Lung (tissue), 12 donors: ENCODE data around the gene EPN1. TPM values are rescaled to one million over a fixed set of nuclear protein-coding genes. Genes with fewer than 3 reads are reported as not detected.

Experiments used
- ATAC-seq: fragments of 200-7000 bp; cut with Tn5 transposase; one replicate; pipeline ENCODE4 v1.9.1; 2020; ENCODE audit warnings: moderate number of reproducible peaks; ENCODE audit not compliant: insufficient read depth, low FRiP score
- DNase-seq, 3 donors: peaks; one replicate each; pipeline ENCODE4 v3.0.0-alpha.2; 2013 to 2017
- H3K27ac ChIP-seq, 2 donors: one replicate each; pipeline ENCODE4 v1.5.1; 2013; ENCODE audit warnings: mild to moderate bottlenecking in 2 of 2, moderate library complexity in 2 of 2, control low read depth in 1 of 2, inconsistent platforms in 1 of 2, low read depth in 1 of 2, low read length in 1 of 2
- H3K27me3 ChIP-seq, 3 donors: one replicate each; pipeline ENCODE4 v1.5.1; 2013; ENCODE audit warnings: low read length in 2 of 3; ENCODE audit not compliant: control insufficient read depth in 3 of 3, insufficient read depth in 3 of 3
- H3K36me3 ChIP-seq, 4 donors: one replicate each; pipeline ENCODE4 v1.5.1; 2013; ENCODE audit warnings: low read length in 4 of 4, mild to moderate bottlenecking in 1 of 4, moderate library complexity in 1 of 4; ENCODE audit not compliant: control insufficient read depth in 4 of 4, insufficient read depth in 4 of 4
- H3K4me1 ChIP-seq, 5 donors: one replicate each; pipeline ENCODE4 v1.5.1; 2013; ENCODE audit warnings: low read length in 5 of 5, mild to moderate bottlenecking in 2 of 5, moderate library complexity in 1 of 5; ENCODE audit not compliant: control insufficient read depth in 5 of 5, insufficient read depth in 5 of 5
- H3K4me3 ChIP-seq: one replicate; pipeline ENCODE4 v1.5.1; 2013; ENCODE audit warnings: mild to moderate bottlenecking, control low read depth, moderate library complexity
- H3K9ac ChIP-seq, 2 donors: one replicate each; pipeline ENCODE4 v1.5.1; 2013; ENCODE audit warnings: low read length in 2 of 2, control low read depth in 1 of 2; ENCODE audit not compliant: insufficient read depth in 1 of 2
- H3K9me3 ChIP-seq, 4 donors: one replicate each; pipeline ENCODE4 v1.5.1; 2013; ENCODE audit warnings: low read length in 3 of 4, mild to moderate bottlenecking in 1 of 4, moderate library complexity in 1 of 4; ENCODE audit not compliant: control insufficient read depth in 4 of 4, insufficient read depth in 3 of 4
- WGBS, 2 donors: extraction: QIAGEN DNeasy Blood & Tissue Kit; methylation state at CpG; one replicate each; pipeline ENCODE4 v1.1.7; 2013; 5-methylcytosine and 5-hydroxymethylcytosine counted together
- polyA plus RNA-seq, 2 donors: library from polyadenylated mRNA; stranded (reverse); fragments of 200-250 nt; gene quantifications; one replicate each; pipeline ENCODE4 v1.2.1, GENCODE V29; 2013
- total RNA-seq, 2 donors: library from RNA; depleted of rRNA in 1 of 2; stranded (reverse); fragments of >200 nt in 1 of 2; gene quantifications; one replicate each; pipeline ENCODE4 v1.2.1, GENCODE V29; 2014 to 2021
- TF ChIP-seq, protein P1 (sequence below): IDR thresholded peaks from 2 replicates; pipeline ENCODE4 v1.5.1; 2012; ENCODE audit warnings: mild to moderate bottlenecking; ENCODE audit errors: control extremely low read depth, extremely low read depth
- donor health status: control.
- donor health status: control.
- donor health status: Bipolar disorder and iron deficiency.
- donor health status: healthy.
- donor health status: DM: yes; HTN: yes; CAD: no.

The EPN1 gene
- total and polyA plus RNA-seq, 4 donors = 84.8 to 140 (median 99.5) TPM

DNA sequence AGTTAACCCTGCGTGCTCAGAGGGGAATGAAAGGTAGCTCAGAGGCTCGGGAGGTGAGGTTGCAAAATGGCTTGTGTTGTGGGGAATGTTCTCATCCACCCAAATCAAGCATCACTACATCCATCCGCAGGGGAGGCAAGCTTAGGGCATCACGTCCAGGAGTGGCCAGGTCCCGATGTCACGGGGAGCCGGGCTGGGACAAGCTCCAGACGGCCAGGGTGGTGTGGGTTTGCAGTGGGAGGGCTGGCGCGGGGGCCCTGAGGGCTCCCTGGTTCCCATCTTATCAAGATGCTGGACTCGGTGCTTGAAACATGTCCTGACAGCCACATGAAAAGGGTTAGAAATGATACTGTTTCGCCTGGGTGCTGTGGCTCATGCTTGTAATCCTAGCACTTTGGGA is 25.8 kb downstream of the EPN1 start:
- ATAC-seq (no peak), DNase-seq (no peak)
- no peaks in the 10 kb centered on the region for H3K9me3 ChIP-seq
- no peaks in the 10 kb centered on the region for H3K4me1 ChIP-seq
- no peak overlapping the region for H3K4me3 ChIP-seq
- TF ChIP-seq, protein P1, sequence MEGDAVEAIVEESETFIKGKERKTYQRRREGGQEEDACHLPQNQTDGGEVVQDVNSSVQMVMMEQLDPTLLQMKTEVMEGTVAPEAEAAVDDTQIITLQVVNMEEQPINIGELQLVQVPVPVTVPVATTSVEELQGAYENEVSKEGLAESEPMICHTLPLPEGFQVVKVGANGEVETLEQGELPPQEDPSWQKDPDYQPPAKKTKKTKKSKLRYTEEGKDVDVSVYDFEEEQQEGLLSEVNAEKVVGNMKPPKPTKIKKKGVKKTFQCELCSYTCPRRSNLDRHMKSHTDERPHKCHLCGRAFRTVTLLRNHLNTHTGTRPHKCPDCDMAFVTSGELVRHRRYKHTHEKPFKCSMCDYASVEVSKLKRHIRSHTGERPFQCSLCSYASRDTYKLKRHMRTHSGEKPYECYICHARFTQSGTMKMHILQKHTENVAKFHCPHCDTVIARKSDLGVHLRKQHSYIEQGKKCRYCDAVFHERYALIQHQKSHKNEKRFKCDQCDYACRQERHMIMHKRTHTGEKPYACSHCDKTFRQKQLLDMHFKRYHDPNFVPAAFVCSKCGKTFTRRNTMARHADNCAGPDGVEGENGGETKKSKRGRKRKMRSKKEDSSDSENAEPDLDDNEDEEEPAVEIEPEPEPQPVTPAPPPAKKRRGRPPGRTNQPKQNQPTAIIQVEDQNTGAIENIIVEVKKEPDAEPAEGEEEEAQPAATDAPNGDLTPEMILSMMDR = no peak
- H3K27me3 ChIP-seq = no peaks in the 10 kb centered on the region
- H3K9ac ChIP-seq = no peak overlapping the region
- H3K36me3 ChIP-seq = peaks cover 3 to 37% (median 16%) of the 10 kb centered on the region in 4 donors
- H3K27ac ChIP-seq = no peak overlapping the region
- 96% methylated on average over 12 of the region's 12 CpGs for WGBS, 2 donors

- no peak overlapping the region for H3K27ac ChIP-seq
- H3K9ac ChIP-seq = no peak overlapping the region
- 78 to 84% methylated on average over 13 of the region's 13 CpGs for WGBS, 2 donors
- no peaks in the 10 kb centered on the region for H3K4me1 ChIP-seq
- DNase-seq = peak in 1 of 3 donors; percentile 15
- H3K27me3 ChIP-seq = no peaks in the 10 kb centered on the region
- H3K9me3 ChIP-seq = no peaks in the 10 kb centered on the region
- H3K4me3 ChIP-seq = no peak overlapping the region
- no peak for ATAC-seq
- TF ChIP-seq, protein P1 = no peak
- peaks cover 3 to 25% (median 8%) of the 10 kb centered on the region in 4 donors for H3K36me3 ChIP-seq
Measured at GRCh38 chr19:55702131-55702627, 27.2 kb downstream of the EPN1 start.

DNA sequence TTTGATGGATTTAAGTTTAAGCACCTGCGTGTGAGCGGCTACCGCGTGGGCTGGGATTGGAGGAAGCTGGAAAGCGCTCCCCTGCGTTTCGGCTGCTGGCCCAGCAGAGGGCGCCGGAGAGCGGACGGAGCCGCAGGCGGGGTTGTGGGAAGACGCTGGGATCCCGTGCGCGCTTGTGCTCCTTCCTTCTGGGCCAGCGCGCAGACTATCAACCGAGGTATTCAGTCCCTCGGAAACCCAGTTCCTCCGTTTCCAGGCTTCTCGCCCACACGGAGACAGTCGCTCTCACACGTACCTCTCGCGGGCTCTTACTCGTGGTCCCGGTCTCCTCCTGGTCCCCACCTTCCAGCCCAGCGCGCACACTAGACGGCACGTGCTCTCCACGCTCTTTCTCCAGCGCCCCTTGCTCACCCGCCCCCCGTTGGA is 28.8 kb downstream of the EPN1 start:
- Histone ChIP-seq H3K27ac (no peak overlapping the region), H3K4me3 (no peak overlapping the region), H3K4me1 (no peaks in the 10 kb centered on the region), H3K9ac (no peak overlapping the region), H3K27me3 (no peaks in the 10 kb centered on the region), H3K36me3 (peaks cover 0 to 13% (median 8%) of the 10 kb centered on the region in 4 donors), H3K9me3 (peaks cover 0 to 1% (median 0%) of the 10 kb centered on the region in 4 donors)
- WGBS, 2 donors = 41 to 52% methylated on average over 37 to 38 of the region's 38 CpGs
- ATAC-seq (peak; percentile 77), DNase-seq (peak; percentile 24 to 50 (median 49))
- TF ChIP-seq, protein P1 = peak; percentile 22
